Endothelial cell of umbilical vein (primary cell): ENCODE data around the gene PLAGL2.

Experiments used
- EZH2 ChIP-seq: IDR thresholded peaks from 2 replicates; pipeline ENCODE4 v1.6.1; 2012; ENCODE audit warnings: borderline replicate concordance, low read depth, mild to moderate bottlenecking, moderate library complexity, low read length, inconsistent platforms; ENCODE audit not compliant: severe bottlenecking
- MYC ChIP-seq: IDR thresholded peaks from one replicate; pipeline ENCODE4 v1.6.1; 2011; ENCODE audit warnings: mild to moderate bottlenecking, low read depth, low read length

DNA sequence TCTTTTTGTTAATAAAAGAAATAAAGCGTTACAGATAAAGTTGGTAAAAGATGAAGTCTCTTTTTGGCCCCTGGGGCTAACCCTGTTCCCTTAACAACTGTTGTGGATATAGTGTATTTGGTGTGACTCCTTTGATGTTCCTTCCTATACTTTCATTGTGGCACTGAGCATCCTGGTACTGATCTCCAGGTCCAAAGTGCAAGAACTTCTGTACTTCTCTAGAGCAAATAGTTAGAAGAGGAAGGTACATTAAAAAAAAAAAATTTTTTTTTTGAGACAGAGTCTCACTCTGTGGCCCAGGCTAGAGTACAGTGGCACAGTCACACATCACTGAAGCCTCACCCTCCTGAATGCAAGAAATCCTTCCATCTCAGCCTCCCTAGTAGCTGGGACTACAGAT lies 6.3 kb upstream of the PLAGL2 start:
- no peak for TF ChIP-seq EZH2
- TF ChIP-seq MYC: no peak
